Suprapubic skin (tissue), 4 donors: ENCODE data around the gene TMEM54.

Experiments
- EP300 ChIP-seq: sonication (generic); formaldehyde crosslinking; IDR thresholded peaks from one replicate; pipeline ENCODE4 v1.6.1; 2017; ENCODE audit warnings: antibody characterized with exemption
- POLR2A ChIP-seq, 2 donors: fragments of 450-650 bp; IDR thresholded peaks; one replicate each; pipeline ENCODE4 v1.6.1; 2017; ENCODE audit warnings: antibody characterized with exemption in 2 of 2, mild to moderate bottlenecking in 2 of 2, moderate library complexity in 2 of 2
- POLR2AphosphoS5 ChIP-seq, 3 donors: sonication (generic); formaldehyde crosslinking; IDR thresholded peaks; one replicate each; pipeline ENCODE4 v1.6.1; 2017; ENCODE audit warnings: antibody characterized with exemption in 3 of 3
- TF ChIP-seq, protein P1 (sequence below), 2 donors: fragments of 200-600 bp in 1 of 2; fragments of 450-650 bp in 1 of 2; sonication (generic) in 1 of 2; IDR thresholded peaks; one replicate each; pipeline ENCODE4 v1.5.1; 2016 to 2019; ENCODE audit warnings: antibody characterized with exemption in 2 of 2, mild to moderate bottlenecking in 1 of 2, moderate library complexity in 1 of 2

DNA sequence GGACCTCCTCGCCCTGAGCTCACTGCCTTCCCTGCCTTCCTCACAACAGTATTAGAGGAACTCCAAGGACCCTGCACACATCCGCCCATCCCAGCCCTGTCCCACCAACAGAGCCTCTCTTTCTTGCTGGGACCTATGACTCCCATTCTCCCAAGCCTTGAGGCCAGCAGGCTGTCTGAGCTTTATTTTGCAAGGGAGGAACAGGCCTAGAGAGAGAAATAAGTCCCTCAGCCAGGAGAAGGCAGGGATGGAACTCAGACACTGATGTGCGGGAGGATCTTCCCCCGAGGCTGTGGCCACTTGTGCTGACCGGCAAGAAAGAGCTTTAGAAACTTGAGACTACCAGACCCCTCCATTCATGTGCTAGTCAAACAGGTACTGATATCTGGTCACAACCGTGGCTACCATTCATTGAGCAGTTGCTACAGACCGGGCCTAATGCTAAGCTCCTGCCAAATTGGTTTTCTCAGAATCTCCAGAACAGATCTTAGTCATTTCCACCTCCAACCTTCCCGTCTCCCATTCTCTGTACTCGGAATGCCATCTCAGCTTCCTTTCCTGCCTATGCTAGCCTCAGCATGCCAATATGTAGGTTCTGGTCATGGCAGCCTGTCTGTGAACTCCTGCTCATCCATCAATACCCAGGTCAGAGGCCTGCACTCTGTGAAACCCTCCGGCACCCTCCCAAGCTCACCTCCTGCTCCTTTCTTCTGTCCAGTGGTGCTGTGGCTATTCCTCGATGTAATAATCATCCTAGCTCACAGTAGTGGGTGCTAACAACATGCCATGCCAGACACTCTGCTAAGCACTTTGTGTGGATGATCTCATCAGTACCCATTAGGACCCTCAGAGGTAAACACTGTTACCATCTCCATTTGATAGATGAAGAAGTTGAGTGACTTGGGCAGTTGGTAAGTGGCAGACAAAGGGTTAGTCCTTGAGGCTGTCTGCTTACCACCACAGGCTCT lies 3.8 kb downstream of the TMEM54 start:
- TF ChIP-seq, protein P1, sequence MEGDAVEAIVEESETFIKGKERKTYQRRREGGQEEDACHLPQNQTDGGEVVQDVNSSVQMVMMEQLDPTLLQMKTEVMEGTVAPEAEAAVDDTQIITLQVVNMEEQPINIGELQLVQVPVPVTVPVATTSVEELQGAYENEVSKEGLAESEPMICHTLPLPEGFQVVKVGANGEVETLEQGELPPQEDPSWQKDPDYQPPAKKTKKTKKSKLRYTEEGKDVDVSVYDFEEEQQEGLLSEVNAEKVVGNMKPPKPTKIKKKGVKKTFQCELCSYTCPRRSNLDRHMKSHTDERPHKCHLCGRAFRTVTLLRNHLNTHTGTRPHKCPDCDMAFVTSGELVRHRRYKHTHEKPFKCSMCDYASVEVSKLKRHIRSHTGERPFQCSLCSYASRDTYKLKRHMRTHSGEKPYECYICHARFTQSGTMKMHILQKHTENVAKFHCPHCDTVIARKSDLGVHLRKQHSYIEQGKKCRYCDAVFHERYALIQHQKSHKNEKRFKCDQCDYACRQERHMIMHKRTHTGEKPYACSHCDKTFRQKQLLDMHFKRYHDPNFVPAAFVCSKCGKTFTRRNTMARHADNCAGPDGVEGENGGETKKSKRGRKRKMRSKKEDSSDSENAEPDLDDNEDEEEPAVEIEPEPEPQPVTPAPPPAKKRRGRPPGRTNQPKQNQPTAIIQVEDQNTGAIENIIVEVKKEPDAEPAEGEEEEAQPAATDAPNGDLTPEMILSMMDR (IDR thresholded peaks at IDR 0.05): no peak
- TF ChIP-seq POLR2AphosphoS5 (IDR thresholded peaks at IDR 0.05) (no peak), POLR2A (IDR thresholded peaks at IDR 0.05) (no peak), EP300 (no peak)
